OCI-LY7 (cell line): ENCODE measurements around the gene CYB5R3.

Experiments
- CTCF ChIP-seq: fragments of 200-600 bp; sonication (generic); conservative IDR thresholded peaks from 2 replicates; pipeline ENCODE4 v1.5.1; 2014; ENCODE audit warnings: mild to moderate bottlenecking, antibody characterized with exemption, low read length, moderate library complexity, mixed read lengths
- EZH2phosphoT487 ChIP-seq: fragments of 200-600 bp; sonication (generic); IDR thresholded peaks from 2 replicates; pipeline ENCODE4 v1.6.1; 2018; ENCODE audit warnings: low read depth, borderline replicate concordance, mild to moderate bottlenecking, mixed run types, antibody characterized with exemption, low read length, moderate library complexity, mixed read lengths

- no peak for TF ChIP-seq CTCF
- TF ChIP-seq EZH2phosphoT487, result no peak
Measured at GRCh38 chr22:42584364-42584940, 64.7 kb downstream of the CYB5R3 start.
